Measurements from ENCODE around the gene NPS. TPM values are rescaled to one million over a fixed set of nuclear protein-coding genes. Genes with fewer than 3 reads are reported as not detected.

Gene NPS
- total RNA-seq = not detected
- total RNA-seq (2013) = not detected

GRCh38 chr10:127549009-127549408, at the start of gene NPS:
Gene NPS, plus strand, starts transcription at chr10:127549309. Its CDS starts 60 bp downstream, at chr10:127549369.
- DNase-seq = no peak
- no peak within 1 kb of the TSS for H3K4me3 Mint-ChIP-seq
- Histone ChIP-seq H3K4me1 (ENCODE audit: control insufficient read depth, insufficient read depth, low read length) (no peaks in the 10 kb centered on the region), H3K27ac (ENCODE audit: low read length) (no peak within 1 kb of the TSS), H3K9me3 (ENCODE audit: control insufficient read depth, insufficient read depth, low read length) (no peaks in the 10 kb centered on the region), H3K36me3 (ENCODE audit: control insufficient read depth, insufficient read depth, low read length) (no peaks in the 10 kb centered on the region), H3K27me3 (ENCODE audit: control insufficient read depth, insufficient read depth, low read length) (no peaks in the 10 kb centered on the region), H3K4me3 (ENCODE audit: low read length) (no peak within 1 kb of the TSS)
- no peaks in the 10 kb centered on the region for H3K4me1 Mint-ChIP-seq
- intact Hi-C loops (cut with micrococcal nuclease) = no loop called here
- ATAC-seq = no peak
- H3K27ac Mint-ChIP-seq = no peak within 1 kb of the TSS
- TF ChIP-seq CTCF (IDR thresholded peaks at IDR 0.05) = no peak
- 50% methylated on average over 3 of the region's 4 CpGs for WGBS (ENCODE audit: insufficient coverage)
- peaks cover 10 to 17% of the 10 kb centered on the region in 2 donors for H3K27me3 Mint-ChIP-seq (ENCODE audit: low read depth in 2 of 2)
- H3K36me3 Mint-ChIP-seq = peaks cover 10% of the 10 kb centered on the region
- peaks cover 4 to 11% of the 10 kb centered on the region in 2 donors for H3K9me3 Mint-ChIP-seq

- Histone ChIP-seq H3K27ac (ENCODE audit: low read length) (no peak overlapping the region), H3K4me1 (ENCODE audit: control insufficient read depth, insufficient read depth, low read length) (no peaks in the 10 kb centered on the region), H3K4me3 (ENCODE audit: low read length) (no peak overlapping the region), H3K9me3 (ENCODE audit: control insufficient read depth, insufficient read depth, low read length) (no peaks in the 10 kb centered on the region), H3K36me3 (ENCODE audit: control insufficient read depth, insufficient read depth, low read length) (no peaks in the 10 kb centered on the region), H3K27me3 (ENCODE audit: control insufficient read depth, insufficient read depth, low read length) (no peaks in the 10 kb centered on the region)
- ATAC-seq = no peak
- Mint-ChIP-seq H3K9me3 (no peaks in the 10 kb centered on the region), H3K27me3 (ENCODE audit: low read depth in 2 of 2) (peaks cover 10 to 42% of the 10 kb centered on the region in 2 donors), H3K36me3 (no peaks in the 10 kb centered on the region), H3K4me1 (no peaks in the 10 kb centered on the region), H3K4me3 (no peak overlapping the region), H3K27ac (no peak overlapping the region)
- 76% methylated on average over 8 of the region's 8 CpGs for WGBS (ENCODE audit: insufficient coverage)
- intact Hi-C loops (cut with micrococcal nuclease) = no loop called here
- no peak for TF ChIP-seq CTCF (IDR thresholded peaks at IDR 0.05)
- no peak for DNase-seq
Measured at GRCh38 chr10:127500127-127500526, 49.0 kb upstream of the NPS start.

GRCh38 chr10:127506094-127506493, 43.0 kb upstream of the NPS start:
- no peak overlapping the region for H3K27ac Mint-ChIP-seq
- TF ChIP-seq CTCF (IDR thresholded peaks at IDR 0.05) = no peak
- H3K9me3 Mint-ChIP-seq = no peaks in the 10 kb centered on the region
- Histone ChIP-seq H3K27me3 (ENCODE audit: control insufficient read depth, insufficient read depth, low read length) (no peaks in the 10 kb centered on the region), H3K27ac (ENCODE audit: low read length) (no peak overlapping the region), H3K9me3 (ENCODE audit: control insufficient read depth, insufficient read depth, low read length) (no peaks in the 10 kb centered on the region), H3K4me3 (ENCODE audit: low read length) (no peak overlapping the region), H3K4me1 (ENCODE audit: control insufficient read depth, insufficient read depth, low read length) (no peaks in the 10 kb centered on the region), H3K36me3 (ENCODE audit: control insufficient read depth, insufficient read depth, low read length) (no peaks in the 10 kb centered on the region)
- WGBS (ENCODE audit: insufficient coverage) = 65% methylated on average over 8 of the region's 9 CpGs
- peaks cover 10 to 43% of the 10 kb centered on the region in 2 donors for H3K27me3 Mint-ChIP-seq (ENCODE audit: low read depth in 2 of 2)
- no peak overlapping the region for H3K4me3 Mint-ChIP-seq
- intact Hi-C loops (cut with micrococcal nuclease) = no loop called here
- ATAC-seq = no peak
- no peaks in the 10 kb centered on the region for H3K36me3 Mint-ChIP-seq
- no peaks in the 10 kb centered on the region for H3K4me1 Mint-ChIP-seq
- DNase-seq = no peak

- Mint-ChIP-seq H3K27me3 (ENCODE audit: low read depth in 2 of 2) (peaks cover 2 to 39% of the 10 kb centered on the region in 2 donors), H3K27ac (no peak overlapping the region), H3K36me3 (no peaks in the 10 kb centered on the region), H3K9me3 (no peaks in the 10 kb centered on the region), H3K4me3 (no peak overlapping the region), H3K4me1 (no peaks in the 10 kb centered on the region)
- TF ChIP-seq CTCF (IDR thresholded peaks at IDR 0.05) = no peak
- H3K4me1 ChIP-seq (ENCODE audit: control insufficient read depth, insufficient read depth, low read length) = no peaks in the 10 kb centered on the region
- no peaks in the 10 kb centered on the region for H3K9me3 ChIP-seq (ENCODE audit: control insufficient read depth, insufficient read depth, low read length)
- no peak overlapping the region for H3K27ac ChIP-seq (ENCODE audit: low read length)
- no peak for DNase-seq
- no peaks in the 10 kb centered on the region for H3K36me3 ChIP-seq (ENCODE audit: control insufficient read depth, insufficient read depth, low read length)
- no peak overlapping the region for H3K4me3 ChIP-seq (ENCODE audit: low read length)
- intact Hi-C loops (cut with micrococcal nuclease) = no loop called here
- ATAC-seq = no peak
- no peaks in the 10 kb centered on the region for H3K27me3 ChIP-seq (ENCODE audit: control insufficient read depth, insufficient read depth, low read length)
- 64% methylated on average over 3 of the region's 3 CpGs for WGBS (ENCODE audit: insufficient coverage)
Measured at GRCh38 chr10:127522298-127522697, 26.8 kb upstream of the NPS start.

Data from natural killer cell (primary cell).